Body of pancreas (tissue), 4 donors: ENCODE results near the gene WDR77.

Experiments
- POLR2A ChIP-seq, 3 donors: fragments of 450-650 bp; IDR thresholded peaks; one replicate each; pipeline ENCODE4 v1.6.1; 2016; ENCODE audit warnings: antibody characterized with exemption in 3 of 3, mild to moderate bottlenecking in 2 of 3
- TF ChIP-seq, protein P1 (sequence below), 7 experiments: fragments of 450-650 bp in 4 of 7; fragments of 200-600 bp in 3 of 7; sonication (generic) in 3 of 7; IDR thresholded peaks; one replicate each; pipeline ENCODE4 v1.5.1; 2016 to 2019; ENCODE audit warnings: antibody characterized with exemption in 7 of 7

DNA sequence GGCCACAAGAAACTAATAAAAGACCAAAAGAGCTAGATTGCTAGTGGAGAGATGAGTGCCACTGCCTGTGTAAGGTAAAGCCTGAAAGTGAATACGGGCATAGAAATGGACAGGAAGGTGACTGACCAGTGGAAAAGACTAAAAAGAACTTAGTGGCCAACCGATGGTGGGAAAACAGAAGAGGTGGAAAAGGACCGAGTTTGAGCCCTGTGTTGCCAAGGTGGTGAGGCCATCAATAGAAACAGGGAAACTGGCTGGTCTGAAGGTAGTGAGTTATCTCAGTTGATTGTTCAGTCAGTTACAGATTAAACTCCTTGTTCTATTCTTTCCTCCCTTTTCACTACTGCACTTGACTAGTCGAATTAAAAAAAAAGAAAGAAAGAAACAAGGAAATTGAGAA is 2.5 kb downstream of the WDR77 start:
- TF ChIP-seq, protein P1, sequence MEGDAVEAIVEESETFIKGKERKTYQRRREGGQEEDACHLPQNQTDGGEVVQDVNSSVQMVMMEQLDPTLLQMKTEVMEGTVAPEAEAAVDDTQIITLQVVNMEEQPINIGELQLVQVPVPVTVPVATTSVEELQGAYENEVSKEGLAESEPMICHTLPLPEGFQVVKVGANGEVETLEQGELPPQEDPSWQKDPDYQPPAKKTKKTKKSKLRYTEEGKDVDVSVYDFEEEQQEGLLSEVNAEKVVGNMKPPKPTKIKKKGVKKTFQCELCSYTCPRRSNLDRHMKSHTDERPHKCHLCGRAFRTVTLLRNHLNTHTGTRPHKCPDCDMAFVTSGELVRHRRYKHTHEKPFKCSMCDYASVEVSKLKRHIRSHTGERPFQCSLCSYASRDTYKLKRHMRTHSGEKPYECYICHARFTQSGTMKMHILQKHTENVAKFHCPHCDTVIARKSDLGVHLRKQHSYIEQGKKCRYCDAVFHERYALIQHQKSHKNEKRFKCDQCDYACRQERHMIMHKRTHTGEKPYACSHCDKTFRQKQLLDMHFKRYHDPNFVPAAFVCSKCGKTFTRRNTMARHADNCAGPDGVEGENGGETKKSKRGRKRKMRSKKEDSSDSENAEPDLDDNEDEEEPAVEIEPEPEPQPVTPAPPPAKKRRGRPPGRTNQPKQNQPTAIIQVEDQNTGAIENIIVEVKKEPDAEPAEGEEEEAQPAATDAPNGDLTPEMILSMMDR (IDR thresholded peaks at IDR 0.05), result no peak
- no peak for TF ChIP-seq POLR2A (IDR thresholded peaks at IDR 0.05)
